Mesenchymal stem cell (in vitro differentiated cells and primary cell): Measurements from ENCODE around the gene CHST12.
"Not testable (repeated sequence)": the region's sequence is repeated elsewhere in the genome, so short reads cannot be mapped to it uniquely, and the experiment has no call there.

Experiments
- DNase-seq: peaks from one replicate; pipeline ENCODE4 v3.0.0-alpha.2; 2013
- H2AFZ ChIP-seq: one replicate; pipeline ENCODE4 v1.6.1; 2013; ENCODE audit warnings: low read depth, mild to moderate bottlenecking, control low read depth, inconsistent platforms, low read length, moderate library complexity
- H2AK5ac ChIP-seq: 2 replicates; pipeline ENCODE4 v1.6.1; 2013; ENCODE audit warnings: low read length, moderate library complexity, mild to moderate bottlenecking, inconsistent platforms; ENCODE audit not compliant: severe bottlenecking
- H2BK120ac ChIP-seq: one replicate; pipeline ENCODE4 v1.6.1; 2013; ENCODE audit warnings: low read depth, mild to moderate bottlenecking, inconsistent platforms, low read length, moderate library complexity
- H2BK12ac ChIP-seq, 2 experiments: one replicate each; pipeline ENCODE4 v1.6.1; 2013; ENCODE audit warnings: inconsistent platforms in 2 of 2, low read length in 2 of 2, mild to moderate bottlenecking in 2 of 2, moderate library complexity in 2 of 2, control low read depth in 1 of 2
- H2BK15ac ChIP-seq: one replicate; pipeline ENCODE4 v1.6.1; 2013; ENCODE audit warnings: mild to moderate bottlenecking, low read depth, inconsistent platforms; ENCODE audit not compliant: poor library complexity, severe bottlenecking
- H2BK5ac ChIP-seq: 2 replicates; pipeline ENCODE4 v1.6.1; 2013; ENCODE audit warnings: low read depth, mild to moderate bottlenecking, low read length, control low read depth, inconsistent platforms; ENCODE audit not compliant: poor library complexity, severe bottlenecking
- H3K14ac ChIP-seq, 2 experiments: one replicate each; pipeline ENCODE4 v1.6.1; 2013; ENCODE audit warnings: inconsistent platforms in 2 of 2, low read length in 2 of 2, control low read depth in 1 of 2, mild to moderate bottlenecking in 1 of 2, moderate library complexity in 1 of 2
- H3K18ac ChIP-seq, 2 experiments: one replicate each; pipeline ENCODE4 v1.6.1; 2013; ENCODE audit warnings: inconsistent platforms in 2 of 2, low read length in 2 of 2, control low read depth in 1 of 2, low read depth in 1 of 2, mild to moderate bottlenecking in 1 of 2
- H3K23ac ChIP-seq, 2 experiments: one replicate each; pipeline ENCODE4 v1.6.1; 2013; ENCODE audit warnings: inconsistent platforms in 2 of 2, low read length in 2 of 2, mild to moderate bottlenecking in 2 of 2, moderate library complexity in 2 of 2, control low read depth in 1 of 2
- H3K27ac ChIP-seq: 2 replicates; pipeline ENCODE4 v1.5.1; 2013; ENCODE audit warnings: mild to moderate bottlenecking, moderate library complexity, low read length, control low read depth, inconsistent platforms; ENCODE audit not compliant: poor library complexity, severe bottlenecking
- H3K27me3 ChIP-seq, 2 experiments: 2 replicates each; pipeline versions ENCODE4 v1.6.1 to v1.7.0; 2013; ENCODE audit warnings: low read length in 2 of 2, mild to moderate bottlenecking in 2 of 2, moderate library complexity in 2 of 2, control low read depth in 1 of 2, inconsistent platforms in 1 of 2; ENCODE audit not compliant: control insufficient read depth in 1 of 2, insufficient read depth in 1 of 2
- H3K36me3 ChIP-seq, 2 experiments: 2 replicates each; pipeline versions ENCODE4 v1.6.1 to v1.7.0; 2013; ENCODE audit warnings: low read length in 2 of 2, control low read depth in 1 of 2, inconsistent platforms in 1 of 2, low read depth in 1 of 2, mild to moderate bottlenecking in 1 of 2; ENCODE audit not compliant: insufficient read depth in 2 of 2, control insufficient read depth in 1 of 2
- H3K4ac ChIP-seq, 2 experiments: one replicate each; pipeline ENCODE4 v1.6.1; 2013; ENCODE audit warnings: inconsistent platforms in 2 of 2, low read length in 2 of 2, mild to moderate bottlenecking in 2 of 2, moderate library complexity in 2 of 2, control low read depth in 1 of 2, low read depth in 1 of 2
- H3K4me1 ChIP-seq: 2 replicates; pipeline ENCODE4 v1.6.1; 2013; ENCODE audit warnings: low read depth, low read length, control low read depth; ENCODE audit not compliant: control insufficient read depth, insufficient read depth
- H3K4me2 ChIP-seq: 2 replicates; pipeline ENCODE4 v1.6.1; 2013; ENCODE audit warnings: low read length, mild to moderate bottlenecking, inconsistent platforms; ENCODE audit not compliant: poor library complexity, severe bottlenecking
- H3K4me3 ChIP-seq, 2 experiments: 2 replicates each; pipeline versions ENCODE4 v1.5.1 to v1.7.0; 2013; ENCODE audit warnings: low read length in 2 of 2, mild to moderate bottlenecking in 2 of 2, control low read depth in 1 of 2, low read depth in 1 of 2; ENCODE audit not compliant: insufficient read depth in 1 of 2
- H3K79me1 ChIP-seq: replicated peaks from 2 replicates; pipeline ENCODE4 v1.6.1; 2013; ENCODE audit warnings: mild to moderate bottlenecking, control low read depth, low read length, inconsistent platforms; ENCODE audit not compliant: poor library complexity, severe bottlenecking
- H3K9ac ChIP-seq: 2 replicates; pipeline ENCODE4 v1.7.0; 2013; ENCODE audit warnings: mild to moderate bottlenecking, low read length, moderate library complexity
- H3K9me3 ChIP-seq: 2 replicates; pipeline ENCODE4 v1.7.0; 2013; ENCODE audit warnings: mild to moderate bottlenecking, low read length; ENCODE audit not compliant: control insufficient read depth
- H4K8ac ChIP-seq: one replicate; pipeline ENCODE4 v1.6.1; 2013; ENCODE audit warnings: inconsistent platforms, mild to moderate bottlenecking, low read length, moderate library complexity
- H4K91ac ChIP-seq: one replicate; pipeline ENCODE4 v1.6.1; 2013; ENCODE audit warnings: mild to moderate bottlenecking, low read length, inconsistent platforms
- WGBS: methylation state at CpG from one replicate; pipeline ENCODE4 v1.1.7; 2013; ENCODE audit warnings: mixed read lengths; 5-methylcytosine and 5-hydroxymethylcytosine counted together

Gene CHST12

GRCh38 chr7:2384354-2385243, 18.8 kb upstream of the CHST12 start:
- peak overlapping the region; percentile 3 for H2BK15ac ChIP-seq
- H3K9ac ChIP-seq = no peak overlapping the region
- no peak overlapping the region for H4K91ac ChIP-seq
- H3K9me3 ChIP-seq = no peaks in the 10 kb centered on the region
- H3K4me1 ChIP-seq = peaks cover 6% of the 10 kb centered on the region
- H2BK12ac ChIP-seq = no peak overlapping the region
- H2BK5ac ChIP-seq = no peak overlapping the region
- no peak overlapping the region for H3K4me3 ChIP-seq
- H3K4ac ChIP-seq = no peak overlapping the region
- no peak overlapping the region for H3K27ac ChIP-seq
- H3K79me1 ChIP-seq = peaks cover 13% of the 10 kb centered on the region
- no peak overlapping the region for H4K8ac ChIP-seq
- H3K27me3 ChIP-seq = no peaks in the 10 kb centered on the region
- DNase-seq = no peak
- no peak overlapping the region for H3K23ac ChIP-seq
- H2BK120ac ChIP-seq = no peak overlapping the region
- 93% methylated on average over 19 of the region's 19 CpGs for WGBS
- no peak overlapping the region for H3K18ac ChIP-seq
- no peak overlapping the region for H2AK5ac ChIP-seq
- no peak overlapping the region for H2AFZ ChIP-seq
- peaks cover 30 to 58% of the 10 kb centered on the region in 2 experiments for H3K36me3 ChIP-seq
- H3K14ac ChIP-seq = no peak overlapping the region
- H3K4me2 ChIP-seq = no peak overlapping the region

- H3K27me3 ChIP-seq, H3K4me2 ChIP-seq, H3K27ac ChIP-seq, H3K9me3 ChIP-seq, H3K79me1 ChIP-seq, H2BK12ac ChIP-seq, H3K4me3 ChIP-seq, H2BK15ac ChIP-seq, DNase-seq, H4K91ac ChIP-seq, H3K23ac ChIP-seq, H3K9ac ChIP-seq, H3K4ac ChIP-seq, H4K8ac ChIP-seq, H2AFZ ChIP-seq, H2BK120ac ChIP-seq, H2BK5ac ChIP-seq, H3K18ac ChIP-seq, H2AK5ac ChIP-seq, H3K14ac ChIP-seq: not testable (repeated sequence)
- H3K4me1 ChIP-seq = peaks cover 13% of the 10 kb centered on the region
- 76% methylated on average over 8 of the region's 9 CpGs for WGBS
- peaks cover 15 to 43% of the 10 kb centered on the region in 2 experiments for H3K36me3 ChIP-seq
Observed at GRCh38 chr7:2386122-2386521, 17.3 kb upstream of the CHST12 start.

- Histone ChIP-seq H3K4me3 (no peak overlapping the region), H2BK120ac (no peak overlapping the region), H4K91ac (no peak overlapping the region), H3K79me1 (peaks cover 4% of the 10 kb centered on the region), H3K4ac (no peak overlapping the region), H2BK5ac (no peak overlapping the region), H3K36me3 (peaks cover 5 to 38% of the 10 kb centered on the region in 2 experiments), H3K27me3 (no peaks in the 10 kb centered on the region), H3K4me1 (peaks cover 13% of the 10 kb centered on the region), H4K8ac (no peak overlapping the region), H3K9me3 (no peaks in the 10 kb centered on the region), H3K9ac (no peak overlapping the region), H2BK15ac (no peak overlapping the region), H3K14ac (no peak overlapping the region), H3K23ac (no peak overlapping the region), H3K4me2 (no peak overlapping the region), H2AFZ (no peak overlapping the region), H2BK12ac (no peak overlapping the region), H3K18ac (no peak overlapping the region), H3K27ac (no peak overlapping the region), H2AK5ac (no peak overlapping the region)
- DNase-seq = no peak
- 89% methylated on average over 17 of the region's 17 CpGs for WGBS
Observed at GRCh38 chr7:2386964-2387669, 16.3 kb upstream of the CHST12 start.

DNA sequence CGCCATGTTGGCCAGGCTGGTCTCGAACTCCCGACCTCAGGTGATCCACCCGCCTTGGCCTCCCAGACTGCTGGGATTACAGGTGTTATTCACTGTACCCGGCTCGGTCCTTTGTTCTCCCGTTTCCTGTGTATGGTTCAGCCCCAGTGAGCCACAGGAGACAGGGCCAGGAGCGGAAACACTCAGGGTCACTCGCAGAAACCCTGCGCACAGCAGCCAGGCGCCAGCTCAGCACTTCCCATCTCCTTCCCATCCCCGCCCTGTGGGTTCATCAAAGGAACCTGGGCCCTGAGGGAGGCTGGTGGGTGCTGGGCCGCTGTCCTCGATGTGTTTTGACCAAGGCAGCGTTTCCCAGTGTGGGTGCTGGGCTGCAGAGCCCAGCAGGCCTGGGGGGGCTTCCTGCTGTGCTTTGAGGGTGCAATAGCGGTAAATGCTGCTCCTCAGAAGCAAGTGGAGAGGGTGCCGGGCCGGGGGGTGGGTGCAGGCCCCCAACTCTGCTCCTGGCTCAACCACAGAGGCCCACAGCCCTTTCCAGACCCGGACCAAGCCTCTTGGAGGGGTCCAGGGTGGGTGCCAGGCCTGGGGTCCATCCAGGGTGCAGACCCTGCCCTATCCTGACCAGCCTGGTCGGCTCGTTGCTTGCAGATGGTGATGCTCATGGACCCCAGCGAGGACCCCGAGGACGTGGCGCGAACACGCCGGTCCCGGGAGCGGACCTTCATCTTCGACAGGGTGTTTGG, 15.3 kb upstream of the CHST12 start:
- Histone ChIP-seq H2BK5ac (no peak overlapping the region), H2BK120ac (no peak overlapping the region), H3K36me3 (peaks cover 0 to 31% of the 10 kb centered on the region in 2 experiments), H3K27ac (no peak overlapping the region), H3K4me2 (no peak overlapping the region), H3K4me3 (no peak overlapping the region), H3K79me1 (peaks cover 3% of the 10 kb centered on the region), H2BK15ac (no peak overlapping the region), H2AFZ (no peak overlapping the region), H3K18ac (no peak overlapping the region), H3K4ac (no peak overlapping the region), H3K14ac (no peak overlapping the region), H2BK12ac (no peak overlapping the region), H4K91ac (no peak overlapping the region), H3K23ac (no peak overlapping the region), H3K4me1 (peaks cover 13% of the 10 kb centered on the region), H4K8ac (no peak overlapping the region), H3K27me3 (no peaks in the 10 kb centered on the region), H3K9ac (no peak overlapping the region), H3K9me3 (no peaks in the 10 kb centered on the region), H2AK5ac (peak overlapping the region; percentile 46)
- 96% methylated on average over 31 of the region's 31 CpGs for WGBS
- no peak for DNase-seq
